ENCODE results near the gene ATF7. TPM values are rescaled to one million over a fixed set of nuclear protein-coding genes. Genes with fewer than 3 reads are reported as not detected.
A peak's percentile ranks its signal among the peaks of the same experiment; 100 is the strongest.

The ATF7 gene
- total and polyA plus RNA-seq, 2 donors (not counting 1 experiment from before 2014, with no cell fraction given) = 11.4 to 24.7 TPM

- no peaks in the 10 kb centered on the region for H4K20me1 ChIP-seq (ENCODE audit: control insufficient read depth, extremely low read depth, insufficient read depth, low read length)
- no peak overlapping the region for H3K27ac ChIP-seq (ENCODE audit: insufficient read depth, low read length)
- TF ChIP-seq CTCF (conservative IDR thresholded peaks at IDR 0.05 in 1 of 2, IDR thresholded peaks at IDR 0.05 in 1 of 2; ENCODE audit: low read depth in 1 of 2, low read length in 2 of 2) (no peak), EZH2 (IDR thresholded peaks at IDR 0.05; ENCODE audit: low read length, missing control alignments) (no peak)
- no peaks in the 10 kb centered on the region for H3K9me3 ChIP-seq (ENCODE audit: control insufficient read depth, insufficient read depth, low read depth, low read length)
- no peaks in the 10 kb centered on the region for H3K36me3 ChIP-seq (ENCODE audit: control insufficient read depth, insufficient read depth, low read length)
- peaks cover 5% of the 10 kb centered on the region for H3K79me2 ChIP-seq (ENCODE audit: control insufficient read depth, insufficient read depth, low read length)
- H3K4me3 ChIP-seq (replicated peaks in 1 of 4; ENCODE audit: control extremely low read depth in 1 of 4, insufficient read depth in 1 of 4, low read depth in 3 of 4, low read length in 4 of 4) = no peak overlapping the region
- no peak overlapping the region for H3K9ac ChIP-seq (ENCODE audit: insufficient read depth, low read length)
- H3K4me2 ChIP-seq (ENCODE audit: extremely low read depth, insufficient read depth, low read length) = no peak overlapping the region
- no peak for DNase-seq (ENCODE audit: low read depth in 2 of 2)
- H3K4me1 ChIP-seq (ENCODE audit: control insufficient read depth, extremely low read depth, insufficient read depth, low read length) = no peaks in the 10 kb centered on the region
- H2AFZ ChIP-seq (ENCODE audit: low read length) = no peak overlapping the region
- H3K27me3 ChIP-seq (ENCODE audit: control insufficient read depth, insufficient read depth, low read length) = no peaks in the 10 kb centered on the region
Measured at GRCh38 chr12:53588123-53588522, 38.1 kb downstream of the ATF7 start.

- Histone ChIP-seq H3K4me3 (replicated peaks in 1 of 4; ENCODE audit: control extremely low read depth in 1 of 4, insufficient read depth in 1 of 4, low read depth in 3 of 4, low read length in 4 of 4) (no peak overlapping the region), H4K20me1 (ENCODE audit: control insufficient read depth, extremely low read depth, insufficient read depth, low read length) (no peaks in the 10 kb centered on the region), H2AFZ (ENCODE audit: low read length) (no peak overlapping the region), H3K9ac (ENCODE audit: insufficient read depth, low read length) (no peak overlapping the region), H3K9me3 (ENCODE audit: control insufficient read depth, insufficient read depth, low read depth, low read length) (no peaks in the 10 kb centered on the region), H3K4me1 (ENCODE audit: control insufficient read depth, extremely low read depth, insufficient read depth, low read length) (no peaks in the 10 kb centered on the region), H3K27me3 (ENCODE audit: control insufficient read depth, insufficient read depth, low read length) (no peaks in the 10 kb centered on the region), H3K79me2 (ENCODE audit: control insufficient read depth, insufficient read depth, low read length) (peaks cover 5% of the 10 kb centered on the region), H3K36me3 (ENCODE audit: control insufficient read depth, insufficient read depth, low read length) (no peaks in the 10 kb centered on the region), H3K27ac (ENCODE audit: insufficient read depth, low read length) (no peak overlapping the region), H3K4me2 (ENCODE audit: extremely low read depth, insufficient read depth, low read length) (no peak overlapping the region)
- DNase-seq (ENCODE audit: low read depth in 2 of 2) = peak in 1 of 2 donors; percentile 72
- TF ChIP-seq EZH2 (IDR thresholded peaks at IDR 0.05; ENCODE audit: low read length, missing control alignments) (no peak), CTCF (conservative IDR thresholded peaks at IDR 0.05 in 1 of 2, IDR thresholded peaks at IDR 0.05 in 1 of 2; ENCODE audit: low read depth in 1 of 2, low read length in 2 of 2) (no peak)
Measured at GRCh38 chr12:53586745-53587144, 39.4 kb downstream of the ATF7 start.

DNA sequence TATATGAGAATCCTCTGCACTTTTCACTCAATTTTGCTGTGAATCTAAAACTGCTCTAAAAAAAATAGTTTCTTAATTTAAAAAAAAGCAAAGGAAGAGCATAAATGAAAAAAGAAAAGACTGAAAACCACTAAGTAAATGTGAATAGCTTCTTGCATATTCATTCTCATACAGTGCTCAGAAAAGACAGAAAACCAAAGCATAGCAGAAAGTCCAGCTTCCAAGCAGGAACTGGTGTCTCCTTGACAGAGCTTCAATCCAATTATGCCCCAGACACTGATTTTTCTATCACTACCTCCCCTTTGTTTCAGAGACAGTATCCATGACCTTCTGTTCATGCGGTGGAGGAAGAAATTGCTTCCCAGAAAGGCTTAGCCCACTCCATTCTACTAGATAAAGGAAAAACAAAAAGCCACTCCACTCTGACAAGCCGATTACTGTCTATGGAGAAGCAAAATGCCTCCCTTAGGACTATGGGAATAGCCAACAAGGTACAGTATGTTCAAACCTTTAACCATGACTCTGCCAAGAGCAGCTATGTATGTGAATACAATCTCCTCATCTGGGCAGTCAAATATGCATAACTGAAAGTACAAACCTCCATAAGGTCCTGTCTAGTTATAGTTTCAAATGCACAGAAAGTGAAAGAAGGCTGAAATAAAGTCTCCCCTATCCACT, 40.6 kb downstream of the ATF7 start:
- no peak for TF ChIP-seq EZH2 (IDR thresholded peaks at IDR 0.05; ENCODE audit: low read length, missing control alignments)
- TF ChIP-seq CTCF (conservative IDR thresholded peaks at IDR 0.05 in 1 of 2, IDR thresholded peaks at IDR 0.05 in 1 of 2; ENCODE audit: low read depth in 1 of 2, low read length in 2 of 2) = no peak
- H3K27me3 ChIP-seq (ENCODE audit: control insufficient read depth, insufficient read depth, low read length) = no peaks in the 10 kb centered on the region
- H3K9me3 ChIP-seq (ENCODE audit: control insufficient read depth, insufficient read depth, low read depth, low read length) = no peaks in the 10 kb centered on the region
- H2AFZ ChIP-seq (ENCODE audit: low read length) = no peak overlapping the region
- H3K9ac ChIP-seq (ENCODE audit: insufficient read depth, low read length) = no peak overlapping the region
- H3K4me2 ChIP-seq (ENCODE audit: extremely low read depth, insufficient read depth, low read length) = no peak overlapping the region
- peaks cover 5% of the 10 kb centered on the region for H3K79me2 ChIP-seq (ENCODE audit: control insufficient read depth, insufficient read depth, low read length)
- DNase-seq (ENCODE audit: low read depth in 2 of 2) = no peak
- H3K36me3 ChIP-seq (ENCODE audit: control insufficient read depth, insufficient read depth, low read length) = no peaks in the 10 kb centered on the region
- H4K20me1 ChIP-seq (ENCODE audit: control insufficient read depth, extremely low read depth, insufficient read depth, low read length) = no peaks in the 10 kb centered on the region
- H3K4me3 ChIP-seq (replicated peaks in 1 of 4; ENCODE audit: control extremely low read depth in 1 of 4, insufficient read depth in 1 of 4, low read depth in 3 of 4, low read length in 4 of 4) = no peak overlapping the region
- H3K27ac ChIP-seq (ENCODE audit: insufficient read depth, low read length) = no peak overlapping the region
- H3K4me1 ChIP-seq (ENCODE audit: control insufficient read depth, extremely low read depth, insufficient read depth, low read length) = no peaks in the 10 kb centered on the region
